Measurements from ENCODE around the gene PALM2AKAP2. TPM values are rescaled to one million over a fixed set of nuclear protein-coding genes. Genes with fewer than 3 reads are reported as not detected.

PALM2AKAP2 gene
- total and polyA plus RNA-seq, 9 of the 15 experiments (the other 6 are each of a cell fraction or from before 2014, with no cell fraction given) = not detected

DNA sequence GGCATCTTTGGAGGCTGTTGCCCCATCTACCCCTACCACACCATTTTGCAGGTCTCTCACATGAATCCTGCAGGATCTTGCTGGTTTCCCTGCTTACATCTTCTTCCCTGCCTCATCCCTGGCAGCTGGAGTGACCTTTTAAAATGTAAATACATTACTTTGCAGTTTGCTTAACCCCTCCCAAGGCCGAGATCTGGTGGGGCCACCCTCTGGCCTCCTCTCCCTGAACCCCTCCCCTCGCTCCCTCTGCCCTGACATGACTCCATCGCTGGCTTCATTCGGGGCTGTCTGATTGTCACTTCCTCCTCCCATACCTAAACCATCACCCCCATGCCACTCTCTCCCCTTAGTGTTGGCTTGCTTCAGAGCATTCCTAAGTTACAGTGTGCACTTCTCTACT is 12.6 kb upstream of the PALM2AKAP2 start:
- DNase-seq (ENCODE audit: extremely low read depth in 1 of 4, low spot score in 3 of 4) = no peak
- H3K36me3 ChIP-seq (ENCODE audit: control insufficient read depth, insufficient read depth, low read length) = no peaks in the 10 kb centered on the region
- no peaks in the 10 kb centered on the region for H3K9me3 ChIP-seq (replicated peaks; ENCODE audit: control insufficient read depth, insufficient read depth, low read depth, low read length)
- intact Hi-C loops (cut with micrococcal nuclease) (no loop called here), in situ Hi-C loops (cut with MboI) (no loop called here)
- H4K20me1 ChIP-seq (replicated peaks; ENCODE audit: control insufficient read depth, insufficient read depth, low read length) = no peaks in the 10 kb centered on the region
- H3K4me3 ChIP-seq = no peak overlapping the region
- no peak for FAIRE-seq
- TF ChIP-seq TBL1XR1 (IDR thresholded peaks at IDR 0.05; ENCODE audit: low read length in 2 of 2) (no peak), HLTF (IDR thresholded peaks at IDR 0.05) (no peak), MAFG (tag; conservative IDR thresholded peaks at IDR 0.05) (no peak), HNRNPUL1 (IDR thresholded peaks at IDR 0.05; ENCODE audit: low read length) (no peak), ZNF280A (IDR thresholded peaks at IDR 0.05; ENCODE audit: low read depth, partially characterized antibody) (no peak), ZNF778 (CRISPR knock-in tag; IDR thresholded peaks at IDR 0.05) (no peak), NRF1 (conservative IDR thresholded peaks at IDR 0.05 in 1 of 2, IDR thresholded peaks at IDR 0.05 in 1 of 2) (no peak), TAF1 (IDR thresholded peaks at IDR 0.05; ENCODE audit: control insufficient read depth, extremely low read depth, insufficient read depth, low read length, severe bottlenecking) (no peak)
- TF ChIP-seq, protein P1, sequence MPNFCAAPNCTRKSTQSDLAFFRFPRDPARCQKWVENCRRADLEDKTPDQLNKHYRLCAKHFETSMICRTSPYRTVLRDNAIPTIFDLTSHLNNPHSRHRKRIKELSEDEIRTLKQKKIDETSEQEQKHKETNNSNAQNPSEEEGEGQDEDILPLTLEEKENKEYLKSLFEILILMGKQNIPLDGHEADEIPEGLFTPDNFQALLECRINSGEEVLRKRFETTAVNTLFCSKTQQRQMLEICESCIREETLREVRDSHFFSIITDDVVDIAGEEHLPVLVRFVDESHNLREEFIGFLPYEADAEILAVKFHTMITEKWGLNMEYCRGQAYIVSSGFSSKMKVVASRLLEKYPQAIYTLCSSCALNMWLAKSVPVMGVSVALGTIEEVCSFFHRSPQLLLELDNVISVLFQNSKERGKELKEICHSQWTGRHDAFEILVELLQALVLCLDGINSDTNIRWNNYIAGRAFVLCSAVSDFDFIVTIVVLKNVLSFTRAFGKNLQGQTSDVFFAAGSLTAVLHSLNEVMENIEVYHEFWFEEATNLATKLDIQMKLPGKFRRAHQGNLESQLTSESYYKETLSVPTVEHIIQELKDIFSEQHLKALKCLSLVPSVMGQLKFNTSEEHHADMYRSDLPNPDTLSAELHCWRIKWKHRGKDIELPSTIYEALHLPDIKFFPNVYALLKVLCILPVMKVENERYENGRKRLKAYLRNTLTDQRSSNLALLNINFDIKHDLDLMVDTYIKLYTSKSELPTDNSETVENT (CRISPR knock-in tag; IDR thresholded peaks at IDR 0.05) = no peak
- 2% methylated on average over 4 of the region's 4 CpGs for WGBS (ENCODE audit: insufficient coverage, low coverage, missing lambda C conversion rate)
- no peak overlapping the region for H2AFZ ChIP-seq (ENCODE audit: low read depth, low read length)
- no peaks in the 10 kb centered on the region for H3K27me3 ChIP-seq (ENCODE audit: control insufficient read depth in 2 of 2, insufficient read depth in 2 of 2, low read length in 2 of 2)
- no peak for ATAC-seq
- H3K27ac ChIP-seq (ENCODE audit: extremely low read depth, low read depth, low read length) = no peak overlapping the region
- H3K4me2 ChIP-seq (ENCODE audit: insufficient read depth, low read length) = no peak overlapping the region
- POLR2A ChIA-PET = no interaction called here
- H3K4me1 ChIP-seq (replicated peaks in 1 of 2; ENCODE audit: control insufficient read depth in 2 of 2, insufficient read depth in 2 of 2, low read length in 2 of 2) = no peaks in the 10 kb centered on the region
- BruUV-seq (replicated peaks) = no TSS peak
- H3K79me2 ChIP-seq (ENCODE audit: control insufficient read depth, insufficient read depth, low read length) = no peaks in the 10 kb centered on the region
- no peaks in the 10 kb centered on the region for H3K9me1 ChIP-seq (ENCODE audit: control insufficient read depth, insufficient read depth, low read length)
- CTCF ChIA-PET (ENCODE audit: low intra/inter-chr PET ratio) = no interaction called here
- H3K9ac ChIP-seq (ENCODE audit: insufficient read depth in 1 of 2, low read depth in 2 of 2, low read length in 2 of 2) = no peak overlapping the region

Measured in K562 (cell line).